Thymus (tissue), 14 donors: ENCODE data around the gene OR2G6. TPM values are rescaled to one million over a fixed set of nuclear protein-coding genes. Genes with fewer than 3 reads are reported as not detected.
A peak's percentile ranks its signal among the peaks of the same experiment; 100 is the strongest.
"Not testable (repeated sequence)": the region's sequence is repeated elsewhere in the genome, so short reads cannot be mapped to it uniquely, and the experiment has no call there.

ENCODE experiments used
- DNase-seq, 9 donors: peaks; one replicate each; pipeline ENCODE4 v3.0.0-alpha.2; 2013; ENCODE audit warnings: low spot score in 9 of 9, low read depth in 6 of 9, missing footprints in 1 of 9
- H3K27ac ChIP-seq, 2 donors: one replicate each; pipeline ENCODE4 v1.5.1; 2013; ENCODE audit warnings: control low read depth in 1 of 2, low read depth in 1 of 2, low read length in 1 of 2, mild to moderate bottlenecking in 1 of 2, moderate library complexity in 1 of 2
- H3K27me3 ChIP-seq, 2 donors: one replicate each; pipeline ENCODE4 v1.5.1; 2013; ENCODE audit warnings: low read length in 1 of 2; ENCODE audit not compliant: control insufficient read depth in 2 of 2, insufficient read depth in 1 of 2
- H3K36me3 ChIP-seq, 2 donors: one replicate each; pipeline ENCODE4 v1.5.1; 2013; ENCODE audit warnings: low read length in 1 of 2, mild to moderate bottlenecking in 1 of 2, moderate library complexity in 1 of 2; ENCODE audit not compliant: control insufficient read depth in 2 of 2, insufficient read depth in 2 of 2
- H3K4me1 ChIP-seq, 2 donors: one replicate each; pipeline ENCODE4 v1.5.1; 2013; ENCODE audit warnings: low read length in 2 of 2; ENCODE audit not compliant: control insufficient read depth in 2 of 2, insufficient read depth in 2 of 2
- H3K4me3 ChIP-seq, 2 donors: one replicate each; pipeline ENCODE4 v1.5.1; 2013; ENCODE audit warnings: low read length in 2 of 2, control low read depth in 1 of 2, mild to moderate bottlenecking in 1 of 2
- H3K9me3 ChIP-seq, 2 donors: one replicate each; pipeline ENCODE4 v1.5.1; 2013; ENCODE audit warnings: low read length in 1 of 2, mild to moderate bottlenecking in 1 of 2; ENCODE audit not compliant: control insufficient read depth in 2 of 2, insufficient read depth in 1 of 2
- WGBS: extraction: QIAGEN DNeasy Blood & Tissue Kit; methylation state at CpG from one replicate; pipeline ENCODE4 v1.1.7; 2013; 5-methylcytosine and 5-hydroxymethylcytosine counted together
- long read RNA-seq, 10 donors: transcript quantifications; one replicate each; lab custom pipeline, GENCODE V29; 2026
- polyA plus RNA-seq: library from polyadenylated mRNA; stranded (reverse); fragments of 200-250 nt; gene quantifications from one replicate; pipeline ENCODE4 v1.2.3, GENCODE V29; 2013
- total RNA-seq: library from RNA; stranded (reverse); fragments of 120-200 nt; gene quantifications from one replicate; pipeline ENCODE4 v1.2.4, GENCODE V29; 2013
- donor health status: healthy.

The OR2G6 gene
- total RNA-seq (not detected), polyA plus RNA-seq (0.05 TPM)
- long read RNA-seq, donor 1 = 0 reads
- long read RNA-seq, donor 2 = 0 reads
- long read RNA-seq, donor 3 = 0 reads
- long read RNA-seq, donor 4 = 0 reads
- long read RNA-seq, donor 5 = 0 reads
- long read RNA-seq, donor 6 = 0 reads
- long read RNA-seq, donor 7 = 0 reads
- long read RNA-seq, donor 8 = 0 reads
- long read RNA-seq, donor 9 = 0 reads
- long read RNA-seq, donor 10 = 0 reads

GRCh38 chr1:248507773-248508172 lies at the start of gene OR2G6:
OR2G6 (plus strand) TSS chr1:248508073; CDS start chr1:248521647, 13,574 bp downstream.
- H3K4me3 ChIP-seq, H3K27me3 ChIP-seq, DNase-seq, H3K4me1 ChIP-seq, H3K9me3 ChIP-seq, H3K36me3 ChIP-seq, H3K27ac ChIP-seq: not testable (repeated sequence)
- no CpG with 5 or more reads among the region's 2 CpGs for WGBS

- H3K9me3 ChIP-seq, H3K27ac ChIP-seq, DNase-seq, H3K36me3 ChIP-seq, H3K4me1 ChIP-seq, H3K27me3 ChIP-seq, H3K4me3 ChIP-seq: not testable (repeated sequence)
- WGBS = 89% methylated on average over 7 of the region's 7 CpGs
Observed at GRCh38 chr1:248459117-248459516, 48.8 kb upstream of the OR2G6 start.

GRCh38 chr1:248471154-248471553 lies 36.7 kb upstream of the OR2G6 start:
- Histone ChIP-seq H3K27ac (no peak overlapping the region), H3K9me3 (no peaks in the 10 kb centered on the region), H3K36me3 (no peaks in the 10 kb centered on the region), H3K4me3 (no peak overlapping the region), H3K4me1 (no peaks in the 10 kb centered on the region), H3K27me3 (no peaks in the 10 kb centered on the region)
- WGBS = 95% methylated on average over 4 of the region's 4 CpGs
- no peak for DNase-seq

GRCh38 chr1:248472111-248472510 lies 35.8 kb upstream of the OR2G6 start:
- 88% methylated on average over 2 of the region's 2 CpGs for WGBS
- not testable (repeated sequence) for H3K27ac ChIP-seq

GRCh38 chr1:248473051-248473450 lies 34.8 kb upstream of the OR2G6 start, which contains the start of gene OR2T3:
OR2T3 (plus strand) TSS chr1:248473351; CDS start chr1:248473351, 0 bp downstream.
- H3K4me3 ChIP-seq, DNase-seq, H3K4me1 ChIP-seq, H3K27me3 ChIP-seq, H3K27ac ChIP-seq, H3K36me3 ChIP-seq, H3K9me3 ChIP-seq: not testable (repeated sequence)
- WGBS = 91% methylated on average over 2 of the region's 2 CpGs

More at GRCh38 chr1:248472111-248472510, 35.8 kb upstream of the OR2G6 start:
- H3K27me3 ChIP-seq, DNase-seq, H3K4me1 ChIP-seq, H3K9me3 ChIP-seq, H3K4me3 ChIP-seq, H3K36me3 ChIP-seq: not testable (repeated sequence)

- H3K27me3 ChIP-seq, H3K27ac ChIP-seq, H3K4me3 ChIP-seq, H3K9me3 ChIP-seq, H3K4me1 ChIP-seq, H3K36me3 ChIP-seq, DNase-seq: not testable (repeated sequence)
- no CpG with 5 or more reads among the region's 1 CpG for WGBS
Observed at GRCh38 chr1:248475660-248476059, 32.2 kb upstream of the OR2G6 start.

- not testable (repeated sequence) for H3K9me3 ChIP-seq, H3K36me3 ChIP-seq, H3K4me1 ChIP-seq, H3K27me3 ChIP-seq
- 54% methylated on average over 13 of the region's 13 CpGs for WGBS
- peak in 5 of 9 donors; percentile 13 to 50 (median 13) for DNase-seq
- Histone ChIP-seq H3K27ac (peak overlapping the region in 1 of 2 donors; percentile 65), H3K4me3 (peak overlapping the region in 1 of 2 donors; percentile 32)
Observed at GRCh38 chr1:248481686-248482579, 25.9 kb upstream of the OR2G6 start.

- not testable (repeated sequence) for H3K4me3 ChIP-seq, H3K4me1 ChIP-seq, H3K9me3 ChIP-seq, H3K27ac ChIP-seq, DNase-seq, H3K27me3 ChIP-seq, H3K36me3 ChIP-seq
- WGBS = 86% methylated on average over 5 of the region's 6 CpGs
Observed at GRCh38 chr1:248488289-248488688, 19.6 kb upstream of the OR2G6 start, which contains the start of gene OR2T5. OR2T5 (plus strand) TSS chr1:248488589; CDS start chr1:248488589, 0 bp downstream.

- not testable (repeated sequence) for DNase-seq, H3K4me3 ChIP-seq, H3K27ac ChIP-seq, H3K9me3 ChIP-seq, H3K27me3 ChIP-seq, H3K4me1 ChIP-seq, H3K36me3 ChIP-seq
- WGBS = no CpG with 5 or more reads among the region's 5 CpGs
Observed at GRCh38 chr1:248496661-248497060, 11.2 kb upstream of the OR2G6 start.
